ENCODE data around the gene ZNF550. TPM values are rescaled to one million over a fixed set of nuclear protein-coding genes. Genes with fewer than 3 reads are reported as not detected.

ZNF550 gene
- polyA plus RNA-seq, 3 donors, result 0.25 to 2.7 (median 0.65) TPM

GRCh38 chr19:57563547-57563946 is 3.9 kb upstream of the ZNF550 start:
- no peak overlapping the region for H2AFZ ChIP-seq (ENCODE audit: insufficient read depth, low read depth, low read length, poor library complexity, severe bottlenecking)
- intact Hi-C loops (cut with micrococcal nuclease), result no loop called here
- Mint-ChIP-seq H3K27ac (peak overlapping the region in 2 of 7 donors; percentile 21 to 50), H3K36me3 (peaks cover 0 to 2% of the 10 kb centered on the region in 2 donors), H3K27me3 (ENCODE audit: low read depth in 3 of 3) (peaks cover 0 to 8% (median 3%) of the 10 kb centered on the region in 3 donors), H3K4me1 (peaks cover 15% of the 10 kb centered on the region), H3K4me3 (no peak overlapping the region), H3K9me3 (peaks cover 47 to 87% (median 79%) of the 10 kb centered on the region in 7 donors)
- H3K27me3 ChIP-seq (ENCODE audit: control insufficient read depth in 2 of 2, insufficient read depth in 2 of 2, low read length in 2 of 2), result no peaks in the 10 kb centered on the region
- no peak overlapping the region for H3K27ac ChIP-seq (ENCODE audit: low read depth in 1 of 2, low read length in 2 of 2)
- H3K4me3 ChIP-seq (replicated peaks in 1 of 3; ENCODE audit: low read depth in 2 of 3, low read length in 3 of 3), result no peak overlapping the region
- H3K9me3 ChIP-seq (replicated peaks in 1 of 2; ENCODE audit: control insufficient read depth in 1 of 2, insufficient read depth in 1 of 2, low read length in 2 of 2), result peaks cover 52 to 86% of the 10 kb centered on the region in 2 donors
- H3K4me1 ChIP-seq (ENCODE audit: control insufficient read depth in 1 of 2, insufficient read depth in 2 of 2, low read length in 2 of 2), result peaks cover 15 to 17% of the 10 kb centered on the region in 2 donors
- WGBS (ENCODE audit: insufficient coverage), result 75% methylated on average over 1 of the region's 1 CpG
- H3K4me2 ChIP-seq (replicated peaks; ENCODE audit: extremely low read depth, low read length, poor library complexity, severe bottlenecking), result no peak overlapping the region
- no peaks in the 10 kb centered on the region for H4K20me1 ChIP-seq (ENCODE audit: insufficient read depth, low read length)
- peaks cover 4% of the 10 kb centered on the region for H3K79me2 ChIP-seq (ENCODE audit: insufficient read depth, low read length)
- no peak overlapping the region for H3K9ac ChIP-seq (ENCODE audit: insufficient read depth, low read length, poor library complexity, severe bottlenecking)
- TF ChIP-seq, protein P1, sequence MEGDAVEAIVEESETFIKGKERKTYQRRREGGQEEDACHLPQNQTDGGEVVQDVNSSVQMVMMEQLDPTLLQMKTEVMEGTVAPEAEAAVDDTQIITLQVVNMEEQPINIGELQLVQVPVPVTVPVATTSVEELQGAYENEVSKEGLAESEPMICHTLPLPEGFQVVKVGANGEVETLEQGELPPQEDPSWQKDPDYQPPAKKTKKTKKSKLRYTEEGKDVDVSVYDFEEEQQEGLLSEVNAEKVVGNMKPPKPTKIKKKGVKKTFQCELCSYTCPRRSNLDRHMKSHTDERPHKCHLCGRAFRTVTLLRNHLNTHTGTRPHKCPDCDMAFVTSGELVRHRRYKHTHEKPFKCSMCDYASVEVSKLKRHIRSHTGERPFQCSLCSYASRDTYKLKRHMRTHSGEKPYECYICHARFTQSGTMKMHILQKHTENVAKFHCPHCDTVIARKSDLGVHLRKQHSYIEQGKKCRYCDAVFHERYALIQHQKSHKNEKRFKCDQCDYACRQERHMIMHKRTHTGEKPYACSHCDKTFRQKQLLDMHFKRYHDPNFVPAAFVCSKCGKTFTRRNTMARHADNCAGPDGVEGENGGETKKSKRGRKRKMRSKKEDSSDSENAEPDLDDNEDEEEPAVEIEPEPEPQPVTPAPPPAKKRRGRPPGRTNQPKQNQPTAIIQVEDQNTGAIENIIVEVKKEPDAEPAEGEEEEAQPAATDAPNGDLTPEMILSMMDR (IDR thresholded peaks at IDR 0.05), result no peak
- no peaks in the 10 kb centered on the region for H3K36me3 ChIP-seq (replicated peaks in 1 of 2; ENCODE audit: control insufficient read depth in 1 of 2, insufficient read depth in 2 of 2, low read length in 2 of 2)
- no peak for DNase-seq

GRCh38 chr19:57560049-57560491 is 407 bp upstream of the ZNF550 start:
- WGBS (ENCODE audit: insufficient coverage), result 45% methylated on average over 23 of the region's 23 CpGs
- Histone ChIP-seq H3K4me3 (replicated peaks in 1 of 3; ENCODE audit: low read depth in 2 of 3, low read length in 3 of 3) (peak overlapping the region; percentile 70 to 89 (median 86)), H2AFZ (ENCODE audit: insufficient read depth, low read depth, low read length, poor library complexity, severe bottlenecking) (peak overlapping the region; percentile 95), H3K27ac (ENCODE audit: low read depth in 1 of 2, low read length in 2 of 2) (no peak overlapping the region), H3K4me1 (ENCODE audit: control insufficient read depth in 1 of 2, insufficient read depth in 2 of 2, low read length in 2 of 2) (peaks cover 16 to 20% of the 10 kb centered on the region in 2 donors), H3K79me2 (ENCODE audit: insufficient read depth, low read length) (peaks cover 11% of the 10 kb centered on the region), H3K4me2 (replicated peaks; ENCODE audit: extremely low read depth, low read length, poor library complexity, severe bottlenecking) (peak overlapping the region; percentile 95), H3K9me3 (replicated peaks in 1 of 2; ENCODE audit: control insufficient read depth in 1 of 2, insufficient read depth in 1 of 2, low read length in 2 of 2) (peaks cover 42 to 67% of the 10 kb centered on the region in 2 donors), H3K9ac (ENCODE audit: insufficient read depth, low read length, poor library complexity, severe bottlenecking) (no peak overlapping the region), H4K20me1 (ENCODE audit: insufficient read depth, low read length) (no peaks in the 10 kb centered on the region), H3K36me3 (replicated peaks in 1 of 2; ENCODE audit: control insufficient read depth in 1 of 2, insufficient read depth in 2 of 2, low read length in 2 of 2) (peaks cover 6 to 15% of the 10 kb centered on the region in 2 donors), H3K27me3 (ENCODE audit: control insufficient read depth in 2 of 2, insufficient read depth in 2 of 2, low read length in 2 of 2) (no peaks in the 10 kb centered on the region)
- peaks cover 0 to 8% (median 3%) of the 10 kb centered on the region in 3 donors for H3K27me3 Mint-ChIP-seq (ENCODE audit: low read depth in 3 of 3)
- intact Hi-C loops (cut with micrococcal nuclease), result loop anchor here in 1 of 2 donors (2.0 kb wide), 1 partner anchor 73 kb away; the partner anchor contains the start of gene ZNF211
- peaks cover 50 to 80% (median 69%) of the 10 kb centered on the region in 7 donors for H3K9me3 Mint-ChIP-seq
- peak overlapping the region; percentile 91 to 95 for H3K4me3 Mint-ChIP-seq
- peaks cover 18 to 25% of the 10 kb centered on the region in 2 donors for H3K36me3 Mint-ChIP-seq
- no peak for DNase-seq
- peak overlapping the region in 4 of 7 donors; percentile 22 to 84 (median 78) for H3K27ac Mint-ChIP-seq
- H3K4me1 Mint-ChIP-seq, result peaks cover 21% of the 10 kb centered on the region
- TF ChIP-seq, protein P1 (IDR thresholded peaks at IDR 0.05), result no peak

All from CD14-positive monocyte (primary cell).